ENCODE results near the gene LRP11. TPM values are rescaled to one million over a fixed set of nuclear protein-coding genes. Genes with fewer than 3 reads are reported as not detected.

The LRP11 gene
- total RNA-seq, 2 experiments from 2014 or later: 1.9 TPM

DNA sequence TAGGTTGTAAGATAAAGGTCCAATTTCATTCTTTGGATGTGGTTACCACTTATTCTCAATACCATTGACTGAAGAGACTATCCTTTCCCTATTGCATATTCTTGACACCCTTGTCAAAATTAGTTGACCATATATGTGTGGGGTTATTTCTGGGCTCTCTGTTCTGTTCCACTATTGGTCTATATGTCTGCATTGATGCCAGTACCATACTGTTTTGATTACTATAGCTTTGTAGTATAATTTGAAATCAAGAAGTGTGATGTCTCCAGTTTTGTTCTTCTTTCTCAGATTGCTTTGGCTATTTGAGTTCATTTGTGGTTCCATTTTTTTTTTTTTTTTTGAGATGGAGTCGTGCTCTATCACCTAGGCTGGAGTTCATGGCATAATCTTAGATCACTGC lies 8.1 kb upstream of the LRP11 start:
- H3K27me3 Mint-ChIP-seq: peaks cover 19% of the 10 kb centered on the region

DNA sequence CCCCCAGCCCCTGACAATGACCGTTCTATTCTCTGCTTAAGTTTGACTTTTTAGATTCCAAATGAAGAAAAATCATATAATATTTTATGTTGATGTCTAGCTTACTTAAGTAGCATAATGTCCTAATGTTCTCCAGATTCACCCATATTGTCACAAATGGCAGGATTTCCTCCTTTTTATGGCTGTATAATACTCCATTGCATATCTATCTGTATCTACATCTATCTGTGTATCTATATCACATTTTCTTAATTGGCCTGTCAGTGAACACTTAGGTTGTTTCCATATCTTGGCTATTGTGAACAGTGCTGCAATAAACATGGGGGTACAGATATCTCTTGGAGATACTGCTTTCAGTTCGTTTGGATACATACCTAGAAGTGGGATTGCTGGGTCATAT lies 7.0 kb upstream of the LRP11 start:
- Mint-ChIP-seq H3K36me3 (ENCODE audit: low read depth) (no peaks in the 10 kb centered on the region), H3K4me1 (ENCODE audit: low read depth) (no peaks in the 10 kb centered on the region), H3K27me3 (peaks cover 12% of the 10 kb centered on the region), H3K27ac (no peak overlapping the region), H3K9me3 (no peaks in the 10 kb centered on the region), H3K4me3 (no peak overlapping the region)
- DNase-seq (no peak), ATAC-seq (no peak)
- TF ChIP-seq, protein P1, sequence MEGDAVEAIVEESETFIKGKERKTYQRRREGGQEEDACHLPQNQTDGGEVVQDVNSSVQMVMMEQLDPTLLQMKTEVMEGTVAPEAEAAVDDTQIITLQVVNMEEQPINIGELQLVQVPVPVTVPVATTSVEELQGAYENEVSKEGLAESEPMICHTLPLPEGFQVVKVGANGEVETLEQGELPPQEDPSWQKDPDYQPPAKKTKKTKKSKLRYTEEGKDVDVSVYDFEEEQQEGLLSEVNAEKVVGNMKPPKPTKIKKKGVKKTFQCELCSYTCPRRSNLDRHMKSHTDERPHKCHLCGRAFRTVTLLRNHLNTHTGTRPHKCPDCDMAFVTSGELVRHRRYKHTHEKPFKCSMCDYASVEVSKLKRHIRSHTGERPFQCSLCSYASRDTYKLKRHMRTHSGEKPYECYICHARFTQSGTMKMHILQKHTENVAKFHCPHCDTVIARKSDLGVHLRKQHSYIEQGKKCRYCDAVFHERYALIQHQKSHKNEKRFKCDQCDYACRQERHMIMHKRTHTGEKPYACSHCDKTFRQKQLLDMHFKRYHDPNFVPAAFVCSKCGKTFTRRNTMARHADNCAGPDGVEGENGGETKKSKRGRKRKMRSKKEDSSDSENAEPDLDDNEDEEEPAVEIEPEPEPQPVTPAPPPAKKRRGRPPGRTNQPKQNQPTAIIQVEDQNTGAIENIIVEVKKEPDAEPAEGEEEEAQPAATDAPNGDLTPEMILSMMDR (IDR thresholded peaks at IDR 0.05): no peak
- intact Hi-C loops (cut with micrococcal nuclease): no loop called here
- ChIA-PET CTCF (no interaction called here), POLR2A (no interaction called here)

More for the DNA sequence above, 8.1 kb upstream of the LRP11 start:
- ChIA-PET CTCF (no interaction called here), POLR2A (no interaction called here)
- DNase-seq (no peak), ATAC-seq (no peak)
- Mint-ChIP-seq H3K9me3 (no peaks in the 10 kb centered on the region), H3K4me1 (ENCODE audit: low read depth) (no peaks in the 10 kb centered on the region), H3K27ac (no peak overlapping the region), H3K36me3 (ENCODE audit: low read depth) (no peaks in the 10 kb centered on the region), H3K4me3 (no peak overlapping the region)
- intact Hi-C loops (cut with micrococcal nuclease): no loop called here
- TF ChIP-seq, protein P1 (IDR thresholded peaks at IDR 0.05): no peak

DNA sequence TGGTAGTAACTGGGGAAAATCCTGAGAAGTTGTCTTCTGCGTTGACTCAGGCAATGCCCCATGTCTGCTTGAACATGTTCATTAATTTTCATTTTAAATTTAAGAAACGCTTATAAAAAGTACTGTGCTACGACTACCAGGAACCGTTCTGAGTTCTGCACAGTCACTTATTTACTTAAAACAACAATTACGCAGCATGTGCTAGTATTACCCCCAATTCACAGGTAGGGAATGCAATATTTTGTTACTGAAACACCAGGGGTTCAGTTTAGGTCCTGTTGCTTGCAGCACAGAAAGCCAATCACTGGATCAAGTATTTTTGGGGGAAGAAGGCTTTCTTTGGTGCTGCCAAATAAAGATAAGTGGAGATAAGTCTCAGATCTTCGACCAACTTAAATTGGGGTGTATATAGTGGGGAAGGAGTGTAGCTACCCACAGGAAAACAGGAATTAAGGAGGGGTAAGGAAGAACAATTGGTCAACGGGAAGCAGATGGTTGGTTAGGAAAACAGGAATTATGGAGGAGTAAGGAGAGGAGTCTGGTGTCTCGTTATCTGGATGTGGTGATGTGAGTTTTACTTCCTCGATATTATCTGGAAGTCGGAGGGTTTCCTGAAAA lies 5.2 kb upstream of the LRP11 start:
- intact Hi-C loops (cut with micrococcal nuclease): loop anchor here (5.0 kb wide), 1 partner anchor 148 kb away; no protein-coding TSS in a partner anchor
- Mint-ChIP-seq H3K4me1 (ENCODE audit: low read depth) (peaks cover 3% of the 10 kb centered on the region), H3K36me3 (ENCODE audit: low read depth) (no peaks in the 10 kb centered on the region), H3K27me3 (peaks cover 11% of the 10 kb centered on the region), H3K9me3 (no peaks in the 10 kb centered on the region), H3K27ac (no peak overlapping the region), H3K4me3 (no peak overlapping the region)
- TF ChIP-seq, protein P1 (IDR thresholded peaks at IDR 0.05): no peak
- ChIA-PET POLR2A (no interaction called here), CTCF (interaction anchor here (0.7 to 0.9 kb wide), 4 partner anchors 11 to 56 kb away, joined by 3 to 4 read pairs (median 3); no protein-coding TSS in a partner anchor)
- DNase-seq: no peak
- no peak for ATAC-seq

DNA sequence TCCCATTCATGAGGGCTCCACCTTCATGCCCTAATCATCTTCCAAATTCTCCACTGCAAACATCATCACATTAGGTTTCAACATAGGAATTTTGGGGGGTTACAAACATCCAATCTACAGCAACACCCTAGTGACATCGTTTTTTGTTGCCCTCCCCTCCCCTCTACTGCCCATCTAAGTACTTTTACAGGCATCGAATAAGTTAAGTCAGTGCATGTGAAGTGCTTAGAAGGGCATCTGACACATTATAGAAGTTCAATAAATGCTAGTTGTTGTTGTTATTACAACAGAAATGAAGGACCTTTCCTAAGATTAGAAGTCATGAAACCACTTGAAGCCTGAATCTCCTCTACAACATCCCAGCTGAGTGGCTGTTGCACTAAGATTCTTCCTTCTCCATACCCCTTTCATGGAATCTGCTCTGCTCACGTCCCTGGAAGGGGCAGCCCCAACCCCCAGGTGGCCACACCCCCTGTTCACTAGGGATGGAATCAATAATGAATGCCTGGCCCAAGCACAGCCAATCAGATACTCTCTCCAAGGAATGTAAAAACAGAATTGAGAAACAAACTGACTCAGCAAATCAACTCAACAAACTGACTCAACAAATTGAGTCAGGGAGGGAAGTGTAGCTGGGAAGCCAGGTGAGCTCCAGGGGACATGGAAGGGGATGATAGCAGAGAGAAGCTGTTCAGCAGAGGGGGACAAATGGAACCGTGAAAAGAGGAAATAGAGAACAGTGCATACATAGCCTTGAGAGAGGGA lies 3.9 kb upstream of the LRP11 start:
- DNase-seq (no peak), ATAC-seq (no peak)
- CTCF ChIA-PET: interaction anchor here (0.7 to 0.9 kb wide), 3 partner anchors 10 to 58 kb away, joined by 3 to 4 read pairs (median 3); no protein-coding TSS in a partner anchor
- TF ChIP-seq, protein P1 (IDR thresholded peaks at IDR 0.05): no peak
- peaks cover 8% of the 10 kb centered on the region for H3K27me3 Mint-ChIP-seq
- H3K27ac Mint-ChIP-seq: no peak overlapping the region
- intact Hi-C loops (cut with micrococcal nuclease): loop anchor here (5.0 kb wide), 1 partner anchor 149 kb away; no protein-coding TSS in a partner anchor
- H3K36me3 Mint-ChIP-seq (ENCODE audit: low read depth): no peaks in the 10 kb centered on the region
- POLR2A ChIA-PET: no interaction called here
- no peak overlapping the region for H3K4me3 Mint-ChIP-seq
- H3K9me3 Mint-ChIP-seq: no peaks in the 10 kb centered on the region
- peaks cover 4% of the 10 kb centered on the region for H3K4me1 Mint-ChIP-seq (ENCODE audit: low read depth)
